HG03439 (cell line): Measurements from ENCODE around the gene ZNF568.

Experiments used
- ATAC-seq: cut with Tn5 transposase; IDR thresholded peaks from one replicate; pipeline ENCODE4 v1.9.1; 2021; ENCODE audit warnings: mild to moderate bottlenecking, moderate library complexity; ENCODE audit not compliant: unreplicated experiment

ZNF568 gene

DNA sequence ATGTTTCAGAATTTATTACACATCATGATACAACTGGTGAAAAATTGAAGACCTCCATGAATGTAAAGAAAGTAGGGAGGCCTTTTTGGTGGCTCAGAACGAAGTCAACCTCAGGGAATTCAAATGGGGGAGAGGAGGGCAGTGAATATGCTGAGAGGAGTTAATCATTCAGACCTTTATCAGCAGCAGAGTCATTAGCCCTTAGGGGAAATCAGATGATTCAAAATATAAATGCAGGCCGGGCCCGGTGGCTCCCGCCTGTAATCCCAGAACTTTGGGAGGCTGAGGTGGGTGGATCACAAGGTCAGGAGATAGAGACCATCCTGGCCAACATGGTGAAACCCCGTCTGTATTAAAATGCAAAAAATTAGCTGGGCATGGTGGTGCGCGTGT lies 81.7 kb downstream of the ZNF568 start:
- no peak for ATAC-seq

DNA sequence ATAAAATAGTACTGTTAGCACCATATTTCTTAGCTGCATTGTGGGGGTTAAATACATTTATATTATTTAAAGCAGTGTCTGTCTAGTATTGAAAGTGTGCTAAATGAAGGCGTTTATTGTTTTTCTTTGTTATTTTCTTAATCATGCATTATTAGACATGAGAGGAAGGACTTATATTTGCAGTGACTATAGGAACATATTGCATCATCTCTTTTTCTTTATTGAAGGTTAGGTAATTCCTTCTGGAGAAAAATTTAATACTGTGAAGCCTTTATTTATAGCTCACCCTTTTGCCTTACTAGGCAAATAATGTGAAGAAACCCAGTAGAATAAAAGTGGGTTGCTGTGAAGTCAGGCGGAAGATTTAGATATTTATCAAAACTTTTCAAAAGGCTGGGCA lies 83.2 kb downstream of the ZNF568 start:
- no peak for ATAC-seq

DNA sequence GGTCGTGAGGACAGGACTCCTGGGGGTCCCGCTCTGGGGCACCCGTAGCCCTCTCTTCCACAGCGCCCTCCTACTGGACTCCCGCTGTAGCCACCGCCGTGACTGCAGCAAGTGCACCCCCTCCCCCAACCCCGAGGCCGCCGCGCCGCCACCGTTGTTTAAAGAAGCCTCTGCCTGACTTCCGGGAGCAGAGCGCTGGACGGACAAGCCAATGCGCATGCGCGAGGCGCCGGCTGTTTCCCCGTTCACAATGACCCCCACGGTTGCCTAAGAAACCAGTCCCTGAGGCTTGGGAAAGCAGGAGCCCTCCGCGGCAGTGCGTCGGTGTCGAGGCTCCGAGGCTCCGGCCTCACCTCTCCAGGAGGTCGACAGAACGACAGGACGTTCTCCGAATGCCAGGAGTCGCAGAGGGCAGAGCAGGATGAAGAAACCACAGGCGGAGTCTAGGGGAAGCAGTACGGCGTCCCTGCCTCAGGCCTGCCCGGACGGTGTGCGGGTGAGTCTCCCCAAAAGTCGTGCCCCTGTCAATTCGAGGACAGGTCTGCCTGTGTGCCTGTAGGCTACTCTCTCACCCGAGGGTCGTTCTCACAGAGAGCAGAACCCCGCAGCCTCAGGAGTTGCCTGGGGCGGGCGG lies 91.6 kb downstream of the ZNF568 start:
- no peak for ATAC-seq

DNA sequence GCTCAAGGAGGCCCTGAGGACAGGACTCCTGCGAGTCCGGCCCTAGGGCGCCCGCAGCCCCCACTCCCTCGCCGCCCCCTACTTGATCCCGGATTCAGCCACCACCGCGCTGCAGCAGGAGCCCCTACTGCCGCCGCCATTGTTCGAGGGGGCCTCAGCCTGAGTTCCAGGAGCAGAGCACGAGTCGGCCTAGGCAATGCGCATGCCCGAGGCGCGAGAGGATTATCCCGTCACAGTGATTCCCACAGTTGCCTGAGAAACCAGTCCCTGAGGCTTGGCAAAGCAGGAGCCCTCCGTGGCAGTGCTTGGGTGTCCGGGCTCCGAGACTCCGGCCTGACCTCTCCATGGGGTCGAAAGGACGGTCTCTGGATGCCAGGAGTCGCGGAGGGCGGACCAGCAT lies 93.7 kb downstream of the ZNF568 start:
- ATAC-seq: no peak

DNA sequence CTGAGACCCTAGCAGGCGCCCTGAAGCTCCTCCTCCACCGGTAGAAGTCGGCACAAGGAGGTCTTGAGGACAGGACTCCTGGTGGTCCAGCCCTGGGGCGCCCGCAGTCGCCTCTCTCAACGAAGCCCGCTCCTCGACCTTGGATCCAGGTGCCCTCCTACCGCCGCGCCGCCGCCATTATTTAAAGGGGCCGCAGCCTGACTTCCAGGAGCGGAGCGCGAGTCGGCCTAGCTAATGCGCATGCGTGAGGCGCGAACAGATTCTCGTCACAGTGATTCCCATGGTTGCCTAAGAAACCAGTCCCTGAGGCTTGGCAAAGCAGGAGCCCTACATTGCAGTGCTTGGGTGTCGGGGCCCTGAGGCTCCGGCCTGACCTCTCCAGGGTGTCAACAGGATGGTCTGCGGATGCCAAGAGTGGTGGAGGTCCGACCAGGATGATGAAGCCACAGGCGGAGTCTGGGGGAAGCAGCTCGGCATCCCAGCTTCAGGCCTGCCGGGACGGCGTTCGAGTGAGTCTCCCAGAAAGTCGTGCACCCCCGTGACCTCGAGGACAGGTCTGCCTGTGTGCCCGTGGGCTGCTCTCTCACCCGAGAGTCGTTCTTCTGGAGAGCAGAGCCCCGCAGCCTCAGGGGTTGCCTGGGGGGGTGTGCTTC lies 96.1 kb downstream of the ZNF568 start:
- ATAC-seq: no peak

DNA sequence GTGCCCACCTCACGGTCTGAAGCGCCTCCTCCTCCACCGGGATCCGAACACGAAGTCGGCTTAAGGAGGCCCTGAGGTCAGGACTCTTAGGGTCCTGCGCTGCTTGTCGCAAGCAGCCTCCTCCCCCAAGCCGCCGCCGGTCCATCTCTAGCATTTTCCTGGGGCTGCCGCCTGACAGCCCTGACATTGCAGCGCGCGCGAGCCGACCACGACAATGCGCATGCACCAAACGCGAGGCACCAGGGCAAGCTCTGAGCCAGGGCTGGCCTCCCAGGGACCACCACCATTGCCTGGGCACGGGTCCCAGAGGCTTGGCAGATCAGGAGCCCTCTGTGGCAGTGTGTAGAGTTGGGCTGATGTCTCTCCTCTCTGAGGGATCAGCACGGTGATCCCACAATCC lies 98.3 kb downstream of the ZNF568 start:
- ATAC-seq: no peak

DNA sequence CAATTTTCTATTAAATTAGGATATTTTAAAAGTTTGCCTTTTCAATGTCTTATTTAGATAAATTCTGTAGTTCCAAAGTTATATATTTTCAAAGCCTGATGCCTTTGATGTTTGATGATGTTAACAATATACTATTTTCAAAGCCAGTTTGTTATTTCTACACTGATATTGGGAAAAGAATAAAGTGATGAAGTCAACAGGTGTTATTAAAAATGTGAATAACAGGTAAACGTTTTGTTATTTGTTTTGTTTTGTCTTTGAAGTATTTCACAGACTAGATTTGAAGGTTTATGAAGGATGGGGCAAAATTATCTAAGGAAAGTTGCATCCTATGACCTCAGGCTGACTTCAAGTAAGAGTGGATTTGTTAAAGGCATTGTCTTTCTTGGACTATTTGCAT lies 129.0 kb downstream of the ZNF568 start:
- no peak for ATAC-seq
